ENCODE measurements around the gene APIP. TPM values are rescaled to one million over a fixed set of nuclear protein-coding genes. Genes with fewer than 3 reads are reported as not detected.

APIP gene
- polyA plus RNA-seq, 1 of the 3 experiments (the other 2 are of a cell fraction), result 21.3 TPM

DNA sequence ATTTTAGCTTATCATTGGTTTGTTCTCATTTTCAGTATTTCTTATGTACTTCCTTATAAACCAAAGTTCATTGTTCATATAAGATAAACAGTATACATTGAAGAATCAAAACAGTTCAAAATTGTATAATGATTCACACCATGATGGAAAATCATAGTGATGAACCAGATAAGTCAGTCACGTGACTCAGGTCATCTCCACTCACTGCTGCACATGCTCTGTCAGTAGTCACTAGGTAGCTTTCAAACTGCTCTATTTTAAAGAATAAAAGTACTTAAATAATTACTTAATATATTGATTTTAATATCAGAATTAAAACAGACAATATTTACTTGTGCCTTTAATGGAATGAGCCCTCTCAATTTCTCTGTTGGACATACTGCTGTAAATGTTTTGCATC, 37.8 kb upstream of the APIP start:
- H3K9ac ChIP-seq, result no peak overlapping the region
- H4K20me1 ChIP-seq (ENCODE audit: insufficient read depth), result no peaks in the 10 kb centered on the region
- no peak overlapping the region for H2AFZ ChIP-seq (ENCODE audit: low read depth)
- WGBS (ENCODE audit: low lambda C conversion rate), result 96% methylated on average over 1 of the region's 1 CpG
- H3K79me2 ChIP-seq (ENCODE audit: insufficient read depth), result no peaks in the 10 kb centered on the region; the same call in 1 of the 2 replicates
- H3K4me2 ChIP-seq, result no peak overlapping the region
- no peak overlapping the region for H3K27ac ChIP-seq (ENCODE audit: low read depth in 2 of 2, low read length in 1 of 2)
- ChIA-PET CTCF (interaction anchor here (1.2 to 1.3 kb wide), 2 partner anchors 27 to 438 kb away, joined by 3 to 4 read pairs; no protein-coding TSS in a partner anchor), POLR2A (no interaction called here)
- H3K36me3 ChIP-seq (replicated peaks in 1 of 2; ENCODE audit: control insufficient read depth in 1 of 2, insufficient read depth in 2 of 2, low read length in 1 of 2), result peaks cover 6 to 17% of the 10 kb centered on the region in 2 experiments
- no peaks in the 10 kb centered on the region for H3K9me3 ChIP-seq
- no peaks in the 10 kb centered on the region for H3K4me1 ChIP-seq (ENCODE audit: control insufficient read depth in 1 of 2, insufficient read depth in 2 of 2, low read depth in 1 of 2, low read length in 1 of 2)
- H3K9me2 ChIP-seq, result no peaks in the 10 kb centered on the region
- no peaks in the 10 kb centered on the region for H3F3A ChIP-seq (replicated peaks; ENCODE audit: insufficient read depth)
- no peaks in the 10 kb centered on the region for H3K27me3 ChIP-seq (ENCODE audit: insufficient read depth)
- no peak for DNase-seq
- TF ChIP-seq, protein P1, sequence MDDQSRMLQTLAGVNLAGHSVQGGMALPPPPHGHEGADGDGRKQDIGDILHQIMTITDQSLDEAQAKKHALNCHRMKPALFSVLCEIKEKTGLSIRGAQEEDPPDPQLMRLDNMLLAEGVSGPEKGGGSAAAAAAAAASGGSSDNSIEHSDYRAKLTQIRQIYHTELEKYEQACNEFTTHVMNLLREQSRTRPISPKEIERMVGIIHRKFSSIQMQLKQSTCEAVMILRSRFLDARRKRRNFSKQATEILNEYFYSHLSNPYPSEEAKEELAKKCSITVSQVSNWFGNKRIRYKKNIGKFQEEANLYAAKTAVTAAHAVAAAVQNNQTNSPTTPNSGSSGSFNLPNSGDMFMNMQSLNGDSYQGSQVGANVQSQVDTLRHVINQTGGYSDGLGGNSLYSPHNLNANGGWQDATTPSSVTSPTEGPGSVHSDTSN (IDR thresholded peaks at IDR 0.05), result no peak
- TF ChIP-seq, protein P2, sequence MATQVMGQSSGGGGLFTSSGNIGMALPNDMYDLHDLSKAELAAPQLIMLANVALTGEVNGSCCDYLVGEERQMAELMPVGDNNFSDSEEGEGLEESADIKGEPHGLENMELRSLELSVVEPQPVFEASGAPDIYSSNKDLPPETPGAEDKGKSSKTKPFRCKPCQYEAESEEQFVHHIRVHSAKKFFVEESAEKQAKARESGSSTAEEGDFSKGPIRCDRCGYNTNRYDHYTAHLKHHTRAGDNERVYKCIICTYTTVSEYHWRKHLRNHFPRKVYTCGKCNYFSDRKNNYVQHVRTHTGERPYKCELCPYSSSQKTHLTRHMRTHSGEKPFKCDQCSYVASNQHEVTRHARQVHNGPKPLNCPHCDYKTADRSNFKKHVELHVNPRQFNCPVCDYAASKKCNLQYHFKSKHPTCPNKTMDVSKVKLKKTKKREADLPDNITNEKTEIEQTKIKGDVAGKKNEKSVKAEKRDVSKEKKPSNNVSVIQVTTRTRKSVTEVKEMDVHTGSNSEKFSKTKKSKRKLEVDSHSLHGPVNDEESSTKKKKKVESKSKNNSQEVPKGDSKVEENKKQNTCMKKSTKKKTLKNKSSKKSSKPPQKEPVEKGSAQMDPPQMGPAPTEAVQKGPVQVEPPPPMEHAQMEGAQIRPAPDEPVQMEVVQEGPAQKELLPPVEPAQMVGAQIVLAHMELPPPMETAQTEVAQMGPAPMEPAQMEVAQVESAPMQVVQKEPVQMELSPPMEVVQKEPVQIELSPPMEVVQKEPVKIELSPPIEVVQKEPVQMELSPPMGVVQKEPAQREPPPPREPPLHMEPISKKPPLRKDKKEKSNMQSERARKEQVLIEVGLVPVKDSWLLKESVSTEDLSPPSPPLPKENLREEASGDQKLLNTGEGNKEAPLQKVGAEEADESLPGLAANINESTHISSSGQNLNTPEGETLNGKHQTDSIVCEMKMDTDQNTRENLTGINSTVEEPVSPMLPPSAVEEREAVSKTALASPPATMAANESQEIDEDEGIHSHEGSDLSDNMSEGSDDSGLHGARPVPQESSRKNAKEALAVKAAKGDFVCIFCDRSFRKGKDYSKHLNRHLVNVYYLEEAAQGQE (IDR thresholded peaks at IDR 0.05; ENCODE audit: low read depth, low read length), result no peak
- TF ChIP-seq USF2 (IDR thresholded peaks at IDR 0.05; ENCODE audit: borderline replicate concordance, low read depth, low read length) (no peak), JUND (IDR thresholded peaks at IDR 0.05) (no peak), CHD2 (IDR thresholded peaks at IDR 0.05; ENCODE audit: low read length, partially characterized antibody) (no peak), SIN3A (IDR thresholded peaks at IDR 0.05; ENCODE audit: borderline replicate concordance, low read depth, low read length) (no peak), TCF12 (IDR thresholded peaks at IDR 0.05) (no peak), RXRA (IDR thresholded peaks at IDR 0.05; ENCODE audit: borderline replicate concordance, low read depth) (no peak), NFIC (IDR thresholded peaks at IDR 0.05; ENCODE audit: borderline replicate concordance) (no peak), FOXJ3 (CRISPR knock-in tag; IDR thresholded peaks at IDR 0.05) (no peak), MAX (IDR thresholded peaks at IDR 0.05; ENCODE audit: low read depth) (no peak)
- TF ChIP-seq, protein P3, sequence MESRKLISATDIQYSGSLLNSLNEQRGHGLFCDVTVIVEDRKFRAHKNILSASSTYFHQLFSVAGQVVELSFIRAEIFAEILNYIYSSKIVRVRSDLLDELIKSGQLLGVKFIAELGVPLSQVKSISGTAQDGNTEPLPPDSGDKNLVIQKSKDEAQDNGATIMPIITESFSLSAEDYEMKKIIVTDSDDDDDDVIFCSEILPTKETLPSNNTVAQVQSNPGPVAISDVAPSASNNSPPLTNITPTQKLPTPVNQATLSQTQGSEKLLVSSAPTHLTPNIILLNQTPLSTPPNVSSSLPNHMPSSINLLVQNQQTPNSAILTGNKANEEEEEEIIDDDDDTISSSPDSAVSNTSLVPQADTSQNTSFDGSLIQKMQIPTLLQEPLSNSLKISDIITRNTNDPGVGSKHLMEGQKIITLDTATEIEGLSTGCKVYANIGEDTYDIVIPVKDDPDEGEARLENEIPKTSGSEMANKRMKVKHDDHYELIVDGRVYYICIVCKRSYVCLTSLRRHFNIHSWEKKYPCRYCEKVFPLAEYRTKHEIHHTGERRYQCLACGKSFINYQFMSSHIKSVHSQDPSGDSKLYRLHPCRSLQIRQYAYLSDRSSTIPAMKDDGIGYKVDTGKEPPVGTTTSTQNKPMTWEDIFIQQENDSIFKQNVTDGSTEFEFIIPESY (IDR thresholded peaks at IDR 0.05; ENCODE audit: borderline replicate concordance, low read depth), result no peak
- H3K4me3 ChIP-seq (ENCODE audit: low read depth in 2 of 2, low read length in 1 of 2), result no peak overlapping the region

All from SK-N-SH (cell line).